ENCODE measurements around the gene RPS18. TPM values are rescaled to one million over a fixed set of nuclear protein-coding genes. Genes with fewer than 3 reads are reported as not detected.

Gene RPS18
- total RNA-seq, 1 donor from 2014 or later, result 3,296 TPM

GRCh38 chr6:33299237-33299944 is 27.5 kb downstream of the RPS18 start:
- peaks cover 0 to 39% of the 10 kb centered on the region in 2 donors for H3K36me3 ChIP-seq
- TF ChIP-seq POLR2A (IDR thresholded peaks at IDR 0.05) (peak in 1 of 2 donors; percentile 56), POLR2AphosphoS5 (IDR thresholded peaks at IDR 0.05; ENCODE audit: insufficient read depth in 1 of 2, low read depth in 1 of 2) (peak; percentile 94 to 96), CTCF (IDR thresholded peaks at IDR 0.05) (peak in 2 of 3 experiments; percentile 54 to 67)
- peak in 1 of 2 donors; percentile 92 for DNase-seq (ENCODE audit: extremely low spot score in 2 of 2)
- H3K9me3 ChIP-seq, result no peaks in the 10 kb centered on the region
- peak overlapping the region; percentile 75 to 76 for H3K4me3 ChIP-seq
- intact Hi-C loops (cut with DNase I), result no loop called here
- H3K27me3 ChIP-seq, result no peaks in the 10 kb centered on the region
- peaks cover 28% of the 10 kb centered on the region for H3K4me1 ChIP-seq
- peak overlapping the region; percentile 98 for H3K27ac ChIP-seq

- Histone ChIP-seq H3K36me3 (peaks cover 0 to 33% of the 10 kb centered on the region in 2 donors), H3K4me1 (peaks cover 20% of the 10 kb centered on the region)
- intact Hi-C loops (cut with DNase I), result no loop called here
Observed at GRCh38 chr6:33301877-33302276, 30.0 kb downstream of the RPS18 start.

GRCh38 chr6:33304216-33304615 is 32.3 kb downstream of the RPS18 start:
- intact Hi-C loops (cut with DNase I), result no loop called here
- H3K36me3 ChIP-seq, result peaks cover 0 to 33% of the 10 kb centered on the region in 2 donors
- no peaks in the 10 kb centered on the region for H3K27me3 ChIP-seq

More at GRCh38 chr6:33301877-33302276, 30.0 kb downstream of the RPS18 start:
- no peaks in the 10 kb centered on the region for H3K9me3 ChIP-seq
- H3K4me3 ChIP-seq, result no peak overlapping the region
- TF ChIP-seq POLR2AphosphoS5 (IDR thresholded peaks at IDR 0.05; ENCODE audit: insufficient read depth in 1 of 2, low read depth in 1 of 2) (no peak), CTCF (IDR thresholded peaks at IDR 0.05) (no peak), POLR2A (IDR thresholded peaks at IDR 0.05) (no peak)
- H3K27me3 ChIP-seq, result no peaks in the 10 kb centered on the region
- no peak for DNase-seq (ENCODE audit: extremely low spot score in 2 of 2)
- H3K27ac ChIP-seq, result no peak overlapping the region

GRCh38 chr6:33305052-33305451 is 33.2 kb downstream of the RPS18 start:
- no peaks in the 10 kb centered on the region for H3K27me3 ChIP-seq
- no peaks in the 10 kb centered on the region for H3K9me3 ChIP-seq
- H3K36me3 ChIP-seq, result peaks cover 0 to 33% of the 10 kb centered on the region in 2 donors
- DNase-seq (ENCODE audit: extremely low spot score in 2 of 2), result no peak
- H3K4me1 ChIP-seq, result peaks cover 8% of the 10 kb centered on the region
- no peak overlapping the region for H3K27ac ChIP-seq
- no peak overlapping the region for H3K4me3 ChIP-seq
- intact Hi-C loops (cut with DNase I), result no loop called here
- TF ChIP-seq POLR2A (IDR thresholded peaks at IDR 0.05), result no peak
- no peak for TF ChIP-seq POLR2AphosphoS5 (IDR thresholded peaks at IDR 0.05; ENCODE audit: insufficient read depth in 1 of 2, low read depth in 1 of 2)
- TF ChIP-seq CTCF (IDR thresholded peaks at IDR 0.05), result no peak

More at GRCh38 chr6:33304216-33304615, 32.3 kb downstream of the RPS18 start:
- no peak for DNase-seq (ENCODE audit: extremely low spot score in 2 of 2)
- TF ChIP-seq CTCF (IDR thresholded peaks at IDR 0.05) (no peak), POLR2AphosphoS5 (IDR thresholded peaks at IDR 0.05; ENCODE audit: insufficient read depth in 1 of 2, low read depth in 1 of 2) (no peak), POLR2A (IDR thresholded peaks at IDR 0.05) (no peak)
- peaks cover 12% of the 10 kb centered on the region for H3K4me1 ChIP-seq
- no peak overlapping the region for H3K4me3 ChIP-seq
- H3K27ac ChIP-seq, result no peak overlapping the region
- no peaks in the 10 kb centered on the region for H3K9me3 ChIP-seq

GRCh38 chr6:33306356-33306755 is 34.5 kb downstream of the RPS18 start:
- H3K36me3 ChIP-seq, result peaks cover 0 to 33% of the 10 kb centered on the region in 2 donors
- no peak for DNase-seq (ENCODE audit: extremely low spot score in 2 of 2)
- no peak overlapping the region for H3K27ac ChIP-seq
- H3K4me3 ChIP-seq, result no peak overlapping the region
- intact Hi-C loops (cut with DNase I), result no loop called here
- H3K9me3 ChIP-seq, result no peaks in the 10 kb centered on the region
- TF ChIP-seq POLR2AphosphoS5 (IDR thresholded peaks at IDR 0.05; ENCODE audit: insufficient read depth in 1 of 2, low read depth in 1 of 2), result no peak
- TF ChIP-seq CTCF (IDR thresholded peaks at IDR 0.05), result no peak
- no peak for TF ChIP-seq POLR2A (IDR thresholded peaks at IDR 0.05)
- peaks cover 6% of the 10 kb centered on the region for H3K4me1 ChIP-seq
- no peaks in the 10 kb centered on the region for H3K27me3 ChIP-seq

Data from vagina (tissue), 2 donors.